Measurements from ENCODE around the gene CYB5A. TPM values are rescaled to one million over a fixed set of nuclear protein-coding genes. Genes with fewer than 3 reads are reported as not detected.

CYB5A gene
- total RNA-seq, 3 donors from 2014 or later (not counting 1 experiment from before 2014, with no cell fraction given) = 10.4 to 14.6 (median 13.0) TPM

- Mint-ChIP-seq H3K4me3 (no peak overlapping the region), H3K27ac (no peak overlapping the region), H3K9me3 (no peaks in the 10 kb centered on the region), H3K4me1 (no peaks in the 10 kb centered on the region), H3K36me3 (no peaks in the 10 kb centered on the region), H3K27me3 (ENCODE audit: low read depth in 2 of 2) (peaks cover 5 to 7% of the 10 kb centered on the region in 2 donors)
- WGBS (ENCODE audit: insufficient coverage) = 89% methylated on average over 1 of the region's 1 CpG
- Histone ChIP-seq H3K27me3 (ENCODE audit: control insufficient read depth, insufficient read depth, low read length) (no peaks in the 10 kb centered on the region), H3K4me3 (ENCODE audit: low read length) (no peak overlapping the region), H3K9me3 (ENCODE audit: control insufficient read depth, insufficient read depth, low read length) (no peaks in the 10 kb centered on the region), H3K36me3 (ENCODE audit: control insufficient read depth, insufficient read depth, low read length) (no peaks in the 10 kb centered on the region), H3K27ac (ENCODE audit: low read length) (no peak overlapping the region), H3K4me1 (ENCODE audit: control insufficient read depth, insufficient read depth, low read length) (no peaks in the 10 kb centered on the region)
- no peak for DNase-seq
- no peak for ATAC-seq
- intact Hi-C loops (cut with micrococcal nuclease) = no loop called here
- no peak for TF ChIP-seq CTCF (IDR thresholded peaks at IDR 0.05)
Observed at GRCh38 chr18:74215863-74216262, 75.9 kb downstream of the CYB5A start.

- Histone ChIP-seq H3K27me3 (ENCODE audit: control insufficient read depth, insufficient read depth, low read length) (no peaks in the 10 kb centered on the region), H3K27ac (ENCODE audit: low read length) (no peak overlapping the region), H3K9me3 (ENCODE audit: control insufficient read depth, insufficient read depth, low read length) (no peaks in the 10 kb centered on the region), H3K4me3 (ENCODE audit: low read length) (no peak overlapping the region), H3K4me1 (ENCODE audit: control insufficient read depth, insufficient read depth, low read length) (no peaks in the 10 kb centered on the region), H3K36me3 (ENCODE audit: control insufficient read depth, insufficient read depth, low read length) (no peaks in the 10 kb centered on the region)
- intact Hi-C loops (cut with micrococcal nuclease) = no loop called here
- DNase-seq = no peak
- Mint-ChIP-seq H3K36me3 (no peaks in the 10 kb centered on the region), H3K27me3 (ENCODE audit: low read depth in 2 of 2) (peaks cover 5 to 7% of the 10 kb centered on the region in 2 donors), H3K4me1 (no peaks in the 10 kb centered on the region), H3K27ac (no peak overlapping the region), H3K9me3 (no peaks in the 10 kb centered on the region), H3K4me3 (no peak overlapping the region)
- 81% methylated on average over 2 of the region's 3 CpGs for WGBS (ENCODE audit: insufficient coverage)
- no peak for ATAC-seq
- TF ChIP-seq CTCF (IDR thresholded peaks at IDR 0.05) = no peak
Observed at GRCh38 chr18:74213429-74213828, 78.3 kb downstream of the CYB5A start.

- Histone ChIP-seq H3K36me3 (ENCODE audit: control insufficient read depth, insufficient read depth, low read length) (no peaks in the 10 kb centered on the region), H3K4me1 (ENCODE audit: control insufficient read depth, insufficient read depth, low read length) (no peaks in the 10 kb centered on the region), H3K9me3 (ENCODE audit: control insufficient read depth, insufficient read depth, low read length) (no peaks in the 10 kb centered on the region), H3K27ac (ENCODE audit: low read length) (no peak overlapping the region), H3K4me3 (ENCODE audit: low read length) (no peak overlapping the region), H3K27me3 (ENCODE audit: control insufficient read depth, insufficient read depth, low read length) (no peaks in the 10 kb centered on the region)
- Mint-ChIP-seq H3K36me3 (no peaks in the 10 kb centered on the region), H3K4me1 (no peaks in the 10 kb centered on the region), H3K27me3 (ENCODE audit: low read depth in 2 of 2) (no peaks in the 10 kb centered on the region), H3K4me3 (no peak overlapping the region), H3K27ac (no peak overlapping the region), H3K9me3 (no peaks in the 10 kb centered on the region)
- intact Hi-C loops (cut with micrococcal nuclease) = no loop called here
- peak in 1 of 2 donors; percentile 20 for DNase-seq
- TF ChIP-seq CTCF (IDR thresholded peaks at IDR 0.05) = no peak
- peak in 1 of 3 donors; percentile 47 for ATAC-seq
- WGBS (ENCODE audit: insufficient coverage) = 76% methylated on average over 4 of the region's 5 CpGs
Observed at GRCh38 chr18:74204526-74205152, 87.1 kb downstream of the CYB5A start.

- no peak for ATAC-seq
Observed at GRCh38 chr18:74203811-74204210, 88.0 kb downstream of the CYB5A start.

More at GRCh38 chr18:74203811-74204210, 88.0 kb downstream of the CYB5A start:
- H3K9me3 Mint-ChIP-seq = no peaks in the 10 kb centered on the region
- Histone ChIP-seq H3K4me1 (ENCODE audit: control insufficient read depth, insufficient read depth, low read length) (no peaks in the 10 kb centered on the region), H3K36me3 (ENCODE audit: control insufficient read depth, insufficient read depth, low read length) (no peaks in the 10 kb centered on the region), H3K27me3 (ENCODE audit: control insufficient read depth, insufficient read depth, low read length) (no peaks in the 10 kb centered on the region), H3K4me3 (ENCODE audit: low read length) (no peak overlapping the region), H3K9me3 (ENCODE audit: control insufficient read depth, insufficient read depth, low read length) (no peaks in the 10 kb centered on the region), H3K27ac (ENCODE audit: low read length) (no peak overlapping the region)
- H3K27ac Mint-ChIP-seq = no peak overlapping the region
- no peaks in the 10 kb centered on the region for H3K36me3 Mint-ChIP-seq
- intact Hi-C loops (cut with micrococcal nuclease) = no loop called here
- no peak for DNase-seq
- no peaks in the 10 kb centered on the region for H3K4me1 Mint-ChIP-seq
- no peak overlapping the region for H3K4me3 Mint-ChIP-seq
- 81% methylated on average over 7 of the region's 7 CpGs for WGBS (ENCODE audit: insufficient coverage)
- no peak for TF ChIP-seq CTCF (IDR thresholded peaks at IDR 0.05)
- H3K27me3 Mint-ChIP-seq (ENCODE audit: low read depth in 2 of 2) = no peaks in the 10 kb centered on the region
